Activated T-cell treated with anti-CD3 and anti-CD28 coated beads, Interleukin-2, amount 50 U/mL, for 48 hours (primary cell): ENCODE measurements around the gene ATOSB.
"Not testable (repeated sequence)": the region's sequence is repeated elsewhere in the genome, so short reads cannot be mapped to it uniquely, and the experiment has no call there.

ENCODE experiments used
- DNase-seq, 2 experiments: peaks; one replicate each; pipeline ENCODE4 v3.0.0-alpha.2; 2020

The ATOSB gene

GRCh38 chr9:35115680-35116538 is at the start of gene ATOSB:
ATOSB (minus strand) TSS chr9:35115862; CDS start chr9:35108274, 7,588 bp downstream.
- peak; percentile 94 to 95 for DNase-seq

GRCh38 chr9:35164711-35165110 is 49.0 kb upstream of the ATOSB start:
- DNase-seq = no peak

- no peak for DNase-seq
These were observed 47.8 kb upstream of the ATOSB start for GRCh38 chr9:35163413-35163812.

GRCh38 chr9:35162605-35163315 is 47.1 kb upstream of the ATOSB start:
- DNase-seq = no peak

- peak; percentile 80 to 82 for DNase-seq
These were observed 46.3 kb upstream of the ATOSB start, which contains the start of gene UNC13B for GRCh38 chr9:35161713-35162604. UNC13B (plus strand) TSS chr9:35162009; CDS start chr9:35162284, 275 bp downstream.

GRCh38 chr9:35158501-35159280 is 43.0 kb upstream of the ATOSB start:
- DNase-seq = no peak

GRCh38 chr9:35157836-35158235 is 42.2 kb upstream of the ATOSB start:
- DNase-seq = not testable (repeated sequence)

GRCh38 chr9:35156781-35157180 is 41.1 kb upstream of the ATOSB start:
- no peak for DNase-seq

- no peak for DNase-seq
These were observed 37.3 kb upstream of the ATOSB start for GRCh38 chr9:35152926-35153325.

GRCh38 chr9:35147941-35148563 is 32.4 kb upstream of the ATOSB start:
- not testable (repeated sequence) for DNase-seq

GRCh38 chr9:35142037-35142436 is 26.4 kb upstream of the ATOSB start:
- no peak for DNase-seq

GRCh38 chr9:35140093-35140492 is 24.4 kb upstream of the ATOSB start:
- no peak for DNase-seq

GRCh38 chr9:35136866-35137265 is 21.2 kb upstream of the ATOSB start:
- DNase-seq = no peak

GRCh38 chr9:35135988-35136387 is 20.3 kb upstream of the ATOSB start:
- no peak for DNase-seq

- no peak for DNase-seq
These were observed 19.3 kb upstream of the ATOSB start for GRCh38 chr9:35134920-35135319.

- peak; percentile 84 to 87 for DNase-seq
These were observed 1.4 kb upstream of the ATOSB start for GRCh38 chr9:35116898-35117551.

- DNase-seq = no peak
These were observed 856 bp upstream of the ATOSB start for GRCh38 chr9:35116539-35116897.

GRCh38 chr9:35114840-35115628 is 628 bp downstream of the ATOSB start:
- DNase-seq = peak; percentile 49 to 59

GRCh38 chr9:35114113-35114839 is 1.4 kb downstream of the ATOSB start:
- peak; percentile 72 to 76 for DNase-seq
